GM23338 (cell line): ENCODE measurements around the gene TTC28. TPM values are rescaled to one million over a fixed set of nuclear protein-coding genes. Genes with fewer than 3 reads are reported as not detected.

Experiments used
- ATAC-seq: fragments of 200-7000 bp; cut with Tn5 transposase; 3 replicates; pipeline ENCODE4 v1.9.1; 2020
- DNase-seq: peaks from one replicate; pipeline ENCODE4 v3.0.0-alpha.2; 2015; ENCODE audit warnings: low spot score
- H2AFZ ChIP-seq: fragments of 200-600 bp; sonication (generic); 2 replicates; pipeline ENCODE4 v1.8.0; 2016; ENCODE audit warnings: antibody characterized with exemption, mild to moderate bottlenecking, moderate library complexity
- H3F3A ChIP-seq: fragments of 200-600 bp; sonication (generic); replicated peaks from 2 replicates; pipeline ENCODE4 v1.8.0; 2017; ENCODE audit warnings: antibody characterized with exemption, mixed run types, low read depth
- H3K27ac ChIP-seq: fragments of 200-600 bp; sonication (generic); 2 replicates; pipeline ENCODE4 v1.6.1; 2016; ENCODE audit warnings: low read depth
- H3K27me3 ChIP-seq: fragments of 200-600 bp; sonication (generic); 2 replicates; pipeline ENCODE4 v1.8.0; 2016; ENCODE audit warnings: mild to moderate bottlenecking, mixed run types, moderate library complexity; ENCODE audit not compliant: insufficient read depth
- H3K36me3 ChIP-seq: fragments of 200-600 bp; sonication (generic); 2 replicates; pipeline ENCODE4 v1.8.0; 2016; ENCODE audit warnings: mild to moderate bottlenecking; ENCODE audit not compliant: insufficient read depth
- H3K4me1 ChIP-seq: fragments of 200-600 bp; sonication (generic); 2 replicates; pipeline ENCODE4 v1.8.0; 2016; ENCODE audit warnings: mild to moderate bottlenecking, moderate library complexity; ENCODE audit not compliant: insufficient read depth
- H3K4me2 ChIP-seq: fragments of 200-600 bp; sonication (generic); 2 replicates; pipeline ENCODE4 v1.7.1; 2017; ENCODE audit warnings: mixed run types
- H3K4me3 ChIP-seq: fragments of 200-600 bp; sonication (generic); 2 replicates; pipeline ENCODE4 v1.6.1; 2016; ENCODE audit warnings: mixed run types
- H3K79me2 ChIP-seq: fragments of 200-600 bp; sonication (generic); replicated peaks from 2 replicates; pipeline ENCODE4 v1.8.0; 2017; ENCODE audit warnings: mild to moderate bottlenecking; ENCODE audit not compliant: insufficient read depth
- H3K9me2 ChIP-seq: fragments of 200-600 bp; sonication (generic); 2 replicates; pipeline ENCODE4 v1.8.0; 2017; ENCODE audit not compliant: insufficient read depth
- H4K20me1 ChIP-seq: fragments of 200-600 bp; sonication (generic); replicated peaks from 2 replicates; pipeline ENCODE4 v1.8.0; 2017; ENCODE audit warnings: mild to moderate bottlenecking; ENCODE audit not compliant: insufficient read depth
- H3K27ac Mint-ChIP-seq: 2 replicates; pipeline ENCODE4 v1.8.0; 2020; ENCODE audit warnings: inconsistent platforms, mild to moderate bottlenecking, moderate library complexity, mixed read lengths
- H3K27me3 Mint-ChIP-seq: 3 replicates; pipeline ENCODE4 v1.8.0; 2022; ENCODE audit warnings: low read depth, mild to moderate bottlenecking, moderate library complexity, mixed read lengths, inconsistent platforms; ENCODE audit not compliant: insufficient read depth, poor library complexity
- H3K36me3 Mint-ChIP-seq: 3 replicates; pipeline ENCODE4 v1.8.0; 2021; ENCODE audit warnings: low read depth, mild to moderate bottlenecking, inconsistent platforms, moderate library complexity, mixed read lengths
- H3K4me1 Mint-ChIP-seq: 3 replicates; pipeline ENCODE4 v1.8.0; 2020; ENCODE audit warnings: mild to moderate bottlenecking, inconsistent platforms, mixed read lengths
- H3K4me3 Mint-ChIP-seq: 3 replicates; pipeline ENCODE4 v1.8.0; 2021; ENCODE audit warnings: moderate library complexity, mild to moderate bottlenecking, inconsistent platforms, mixed read lengths
- H3K9me3 Mint-ChIP-seq: 3 replicates; pipeline ENCODE4 v1.8.0; 2020; ENCODE audit warnings: moderate library complexity, mild to moderate bottlenecking, inconsistent platforms, mixed read lengths
- CREB1 ChIP-seq: fragments of 250-450 bp; sonication (Bioruptor Pico); IDR thresholded peaks from 2 replicates; pipeline ENCODE4 v1.5.0; 2020; ENCODE audit warnings: low read depth, mild to moderate bottlenecking, moderate library complexity
- CTCF ChIP-seq, 2 experiments: fragments of 200-600 bp in 1 of 2; sonication (generic) in 1 of 2; conservative IDR thresholded peaks; 2 replicates each; pipeline versions ENCODE4 v1.5.1 to v1.6.1; 2016 to 2017; ENCODE audit warnings: antibody characterized with exemption in 2 of 2, low read depth in 2 of 2, mild to moderate bottlenecking in 2 of 2, moderate library complexity in 1 of 2
- ETS1 ChIP-seq: IDR thresholded peaks from 2 replicates; pipeline ENCODE4 v1.6.1; 2016; ENCODE audit warnings: antibody characterized with exemption
- EZH2 ChIP-seq: fragments of 200-600 bp; sonication (generic); IDR thresholded peaks from one replicate; pipeline ENCODE4 v1.8.0; 2017; ENCODE audit warnings: antibody characterized with exemption, mild to moderate bottlenecking, low read depth; ENCODE audit not compliant: unreplicated experiment
- EZH2phosphoT487 ChIP-seq: fragments of 200-600 bp; sonication (generic); IDR thresholded peaks from one replicate; pipeline ENCODE4 v1.8.1; 2018; ENCODE audit warnings: antibody characterized with exemption; ENCODE audit not compliant: unreplicated experiment
- JUNB ChIP-seq: IDR thresholded peaks from one replicate; pipeline ENCODE4 v1.6.1; 2016; ENCODE audit warnings: antibody characterized with exemption; ENCODE audit not compliant: unreplicated experiment
- NANOG ChIP-seq: IDR thresholded peaks from 2 replicates; pipeline ENCODE4 v1.6.1; 2016; ENCODE audit warnings: antibody characterized with exemption, borderline replicate concordance
- POLR2AphosphoS5 ChIP-seq: IDR thresholded peaks from 2 replicates; pipeline ENCODE4 v1.6.1; 2016; ENCODE audit warnings: antibody characterized with exemption, low read depth
- STAT1 ChIP-seq: IDR thresholded peaks from one replicate; pipeline ENCODE4 v1.6.1; 2016; ENCODE audit warnings: antibody characterized with exemption; ENCODE audit not compliant: unreplicated experiment
- ZNF114 ChIP-seq: fragments of 250-450 bp; sonication (Bioruptor Pico); IDR thresholded peaks from 2 replicates; pipeline ENCODE4 v1.5.0; 2020; ENCODE audit warnings: mild to moderate bottlenecking, moderate library complexity
- ZNF331 ChIP-seq: fragments of 250-450 bp; sonication (Bioruptor Pico); IDR thresholded peaks from 2 replicates; pipeline ENCODE4 v1.5.0; 2020; ENCODE audit warnings: low read depth, mild to moderate bottlenecking, moderate library complexity
- ZNF462 ChIP-seq: fragments of 250-450 bp; sonication (Bioruptor Pico); IDR thresholded peaks from 2 replicates; pipeline ENCODE4 v1.5.0; 2020; ENCODE audit warnings: mild to moderate bottlenecking, moderate library complexity
- polyA plus RNA-seq: library from polyadenylated mRNA; unstranded; fragments of >200 nt; fragmentation: Nextera tagmentation; extraction: Ambion mirVana; gene quantifications from 2 replicates; pipeline ENCODE4 v1.2.1, GENCODE V29; 2016
- total RNA-seq: library from RNA; depleted of rRNA; stranded (reverse); fragments of >200 nt; shearing (Covaris generic); gene quantifications from 2 replicates; pipeline ENCODE4 v1.2.3, GENCODE V29; 2014
- TF ChIP-seq, protein P1 (sequence below): IDR thresholded peaks from one replicate; pipeline ENCODE4 v1.6.1; 2018; ENCODE audit warnings: antibody characterized with exemption; ENCODE audit not compliant: unreplicated experiment

TTC28 gene
- total and polyA plus RNA-seq, 2 experiments from 2014 or later = 4.5 to 16.1 TPM

- Histone ChIP-seq H3K27ac (no peak overlapping the region), H2AFZ (no peak overlapping the region), H3F3A (no peaks in the 10 kb centered on the region), H3K27me3 (no peaks in the 10 kb centered on the region), H3K9me2 (no peaks in the 10 kb centered on the region), H3K36me3 (no peaks in the 10 kb centered on the region), H3K4me1 (no peaks in the 10 kb centered on the region), H3K4me2 (no peak overlapping the region), H3K4me3 (no peak overlapping the region), H4K20me1 (no peaks in the 10 kb centered on the region), H3K79me2 (no peaks in the 10 kb centered on the region)
- Mint-ChIP-seq H3K27ac (no peak overlapping the region), H3K4me3 (no peak overlapping the region), H3K36me3 (peaks cover 26% of the 10 kb centered on the region), H3K4me1 (peaks cover 9% of the 10 kb centered on the region; the same call in 2 of the 3 replicates), H3K9me3 (peaks cover 30% of the 10 kb centered on the region), H3K27me3 (peaks cover 2% of the 10 kb centered on the region)
- DNase-seq (no peak), ATAC-seq (no peak)
- TF ChIP-seq ZNF462 (CRISPR knock-in tag) (no peak), JUNB (no peak), ZNF114 (CRISPR knock-in tag) (no peak), CTCF (conservative IDR thresholded peaks at IDR 0.05; ENCODE audit: low read depth in 2 of 2) (no peak), ETS1 (no peak), EZH2 (no peak), ZNF331 (CRISPR knock-in tag) (no peak), CREB1 (CRISPR knock-in tag) (no peak), STAT1 (no peak), NANOG (no peak), EZH2phosphoT487 (no peak), POLR2AphosphoS5 (no peak)
- TF ChIP-seq, protein P1, sequence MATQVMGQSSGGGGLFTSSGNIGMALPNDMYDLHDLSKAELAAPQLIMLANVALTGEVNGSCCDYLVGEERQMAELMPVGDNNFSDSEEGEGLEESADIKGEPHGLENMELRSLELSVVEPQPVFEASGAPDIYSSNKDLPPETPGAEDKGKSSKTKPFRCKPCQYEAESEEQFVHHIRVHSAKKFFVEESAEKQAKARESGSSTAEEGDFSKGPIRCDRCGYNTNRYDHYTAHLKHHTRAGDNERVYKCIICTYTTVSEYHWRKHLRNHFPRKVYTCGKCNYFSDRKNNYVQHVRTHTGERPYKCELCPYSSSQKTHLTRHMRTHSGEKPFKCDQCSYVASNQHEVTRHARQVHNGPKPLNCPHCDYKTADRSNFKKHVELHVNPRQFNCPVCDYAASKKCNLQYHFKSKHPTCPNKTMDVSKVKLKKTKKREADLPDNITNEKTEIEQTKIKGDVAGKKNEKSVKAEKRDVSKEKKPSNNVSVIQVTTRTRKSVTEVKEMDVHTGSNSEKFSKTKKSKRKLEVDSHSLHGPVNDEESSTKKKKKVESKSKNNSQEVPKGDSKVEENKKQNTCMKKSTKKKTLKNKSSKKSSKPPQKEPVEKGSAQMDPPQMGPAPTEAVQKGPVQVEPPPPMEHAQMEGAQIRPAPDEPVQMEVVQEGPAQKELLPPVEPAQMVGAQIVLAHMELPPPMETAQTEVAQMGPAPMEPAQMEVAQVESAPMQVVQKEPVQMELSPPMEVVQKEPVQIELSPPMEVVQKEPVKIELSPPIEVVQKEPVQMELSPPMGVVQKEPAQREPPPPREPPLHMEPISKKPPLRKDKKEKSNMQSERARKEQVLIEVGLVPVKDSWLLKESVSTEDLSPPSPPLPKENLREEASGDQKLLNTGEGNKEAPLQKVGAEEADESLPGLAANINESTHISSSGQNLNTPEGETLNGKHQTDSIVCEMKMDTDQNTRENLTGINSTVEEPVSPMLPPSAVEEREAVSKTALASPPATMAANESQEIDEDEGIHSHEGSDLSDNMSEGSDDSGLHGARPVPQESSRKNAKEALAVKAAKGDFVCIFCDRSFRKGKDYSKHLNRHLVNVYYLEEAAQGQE = no peak
These were observed 338.6 kb downstream of the TTC28 start for GRCh38 chr22:28341001-28341400.
